ENCODE data around the gene IDH3G.

The IDH3G gene

GRCh38 chrX:153778181-153778580 is 16.0 kb downstream of the IDH3G start:
- Histone ChIP-seq H3K27ac (ENCODE audit: extremely low read depth, low read depth, low read length) (no peak overlapping the region), H3K4me1 (ENCODE audit: control insufficient read depth, insufficient read depth, low read length) (no peaks in the 10 kb centered on the region), H3K9me3 (ENCODE audit: control insufficient read depth, insufficient read depth, low read depth, low read length) (no peaks in the 10 kb centered on the region), H3K36me3 (ENCODE audit: control insufficient read depth in 2 of 2, insufficient read depth in 1 of 2, low read length in 2 of 2) (no peaks in the 10 kb centered on the region), H3K4me3 (ENCODE audit: low read depth, low read length) (no peak overlapping the region)
- TF ChIP-seq ZNF223 (tag by site-specific recombination; IDR thresholded peaks at IDR 0.05) (no peak), ZNF571 (tag by site-specific recombination; IDR thresholded peaks at IDR 0.05) (no peak)
- ChIA-PET CTCF (interaction anchor here (0.6 to 2.2 kb wide), 4 partner anchors 10 to 541 kb away, joined by 3 to 8 read pairs (median 4); no protein-coding TSS in a partner anchor), POLR2A (interaction anchor here (0.8 to 2.1 kb wide), 2 partner anchors 16 to 150 kb away, joined by 4 to 8 read pairs; partner anchors contain the start of genes IDH3G and SSR4)

GRCh38 chrX:153777261-153778090 is 16.7 kb downstream of the IDH3G start:
- no peaks in the 10 kb centered on the region for H3K4me1 ChIP-seq (ENCODE audit: control insufficient read depth, insufficient read depth, low read length)
- TF ChIP-seq ZNF10 (tag by site-specific recombination; IDR thresholded peaks at IDR 0.05) (no peak), ZNF292 (tag by site-specific recombination; IDR thresholded peaks at IDR 0.05; ENCODE audit: borderline replicate concordance, low read depth) (no peak), SCRT2 (tag by site-specific recombination; IDR thresholded peaks at IDR 0.05) (peak; percentile 63; the same call in 1 of the 2 replicates), TCF7L2 (IDR thresholded peaks at IDR 0.05; ENCODE audit: borderline replicate concordance, low read depth, low read length) (no peak)
- no peaks in the 10 kb centered on the region for H3K9me3 ChIP-seq (ENCODE audit: control insufficient read depth, insufficient read depth, low read depth, low read length)
- ChIA-PET CTCF (interaction anchor here (0.8 to 2.2 kb wide), 3 partner anchors 9 to 147 kb away, joined by 3 to 8 read pairs (median 4); no protein-coding TSS in a partner anchor), POLR2A (interaction anchor here (0.8 to 2.1 kb wide), 2 partner anchors 17 to 151 kb away, joined by 4 to 8 read pairs; partner anchors contain the start of genes IDH3G and SSR4)
- no peak overlapping the region for H3K27ac ChIP-seq (ENCODE audit: extremely low read depth, low read depth, low read length)
- H3K4me3 ChIP-seq (ENCODE audit: low read depth, low read length): no peak overlapping the region
- H3K36me3 ChIP-seq (ENCODE audit: control insufficient read depth in 2 of 2, insufficient read depth in 1 of 2, low read length in 2 of 2): no peaks in the 10 kb centered on the region

GRCh38 chrX:153776611-153777045 is 17.5 kb downstream of the IDH3G start:
- H3K27ac ChIP-seq (ENCODE audit: extremely low read depth, low read depth, low read length): no peak overlapping the region
- ChIA-PET CTCF (no interaction called here), POLR2A (no interaction called here)
- H3K4me3 ChIP-seq (ENCODE audit: low read depth, low read length): no peak overlapping the region
- H3K9me3 ChIP-seq (ENCODE audit: control insufficient read depth, insufficient read depth, low read depth, low read length): no peaks in the 10 kb centered on the region
- TF ChIP-seq ZFHX2 (tag by site-specific recombination; conservative IDR thresholded peaks at IDR 0.05) (0 out of 2 replicates have a peak, but pooled peaks have one; percentile 11), KLF7 (tag by site-specific recombination; IDR thresholded peaks at IDR 0.05; ENCODE audit: borderline replicate concordance) (peak; percentile 84; the same call in 1 of the 2 replicates), ZNF280C (tag by site-specific recombination; IDR thresholded peaks at IDR 0.05) (no peak), KLF1 (tag by site-specific recombination; IDR thresholded peaks at IDR 0.05) (peak; percentile 99), ZNF132 (tag by site-specific recombination; IDR thresholded peaks at IDR 0.05; ENCODE audit: borderline replicate concordance) (no peak), SP2 (tag by site-specific recombination; IDR thresholded peaks at IDR 0.05) (0 out of 2 replicates have a peak, but pooled peaks have one; percentile 8), KLF17 (tag by site-specific recombination; IDR thresholded peaks at IDR 0.05) (peak; percentile 80), ZNF560 (tag by site-specific recombination; IDR thresholded peaks at IDR 0.05; ENCODE audit: borderline replicate concordance) (no peak), ZNF473 (tag by site-specific recombination; IDR thresholded peaks at IDR 0.05) (no peak), KLF8 (tag by site-specific recombination; IDR thresholded peaks at IDR 0.05) (peak; percentile 98)
- no peaks in the 10 kb centered on the region for H3K4me1 ChIP-seq (ENCODE audit: control insufficient read depth, insufficient read depth, low read length)
- no peaks in the 10 kb centered on the region for H3K36me3 ChIP-seq (ENCODE audit: control insufficient read depth in 2 of 2, insufficient read depth in 1 of 2, low read length in 2 of 2)

All from HEK293 (cell line).